Esophagus muscularis mucosa (tissue), 4 donors: ENCODE measurements around the gene PTPRZ1. TPM values are rescaled to one million over a fixed set of nuclear protein-coding genes. Genes with fewer than 3 reads are reported as not detected.

Source experiments
- DNase-seq: peaks from one replicate; pipeline ENCODE4 v3.0.0-alpha.2; 2017; ENCODE audit errors: extremely low spot score
- H3K27ac ChIP-seq, 4 donors: fragments of 200-600 bp; sonication (generic); replicated peaks in 1 of 4; 1 replicate in 3 of 4; 2 replicates in 1 of 4; pipeline ENCODE4 v1.5.1; 2016 to 2019; ENCODE audit warnings: mild to moderate bottlenecking in 1 of 4
- H3K27me3 ChIP-seq, 4 donors: fragments of 200-600 bp; sonication (generic); one replicate each; pipeline versions ENCODE4 v1.5.1 to v1.6.0; 2016 to 2019
- H3K36me3 ChIP-seq, 4 donors: fragments of 200-600 bp; sonication (generic); one replicate each; pipeline ENCODE4 v1.5.1; 2016 to 2019
- H3K4me1 ChIP-seq, 4 donors: fragments of 200-600 bp; sonication (generic); one replicate each; pipeline ENCODE4 v1.5.1; 2016 to 2019
- H3K4me3 ChIP-seq, 4 donors: fragments of 200-600 bp; sonication (generic); 1 replicate in 2 of 4; 2 replicates in 2 of 4; pipeline ENCODE4 v1.5.1; 2016 to 2019; ENCODE audit warnings: mild to moderate bottlenecking in 4 of 4, moderate library complexity in 1 of 4
- H3K9me3 ChIP-seq, 4 donors: fragments of 200-600 bp; sonication (generic); 1 replicate in 3 of 4; 2 replicates in 1 of 4; pipeline ENCODE4 v1.5.1; 2016 to 2019
- CTCF ChIP-seq, 3 experiments: fragments of 200-600 bp in 2 of 3; fragments of 450-650 bp in 1 of 3; sonication (generic) in 2 of 3; IDR thresholded peaks; one replicate each; pipeline ENCODE4 v1.5.1; 2017 to 2019; ENCODE audit warnings: antibody characterized with exemption in 3 of 3, mild to moderate bottlenecking in 2 of 3, moderate library complexity in 1 of 3
- EP300 ChIP-seq: sonication (generic); formaldehyde crosslinking; IDR thresholded peaks from one replicate; pipeline ENCODE4 v1.6.1; 2017; ENCODE audit warnings: antibody characterized with exemption
- POLR2A ChIP-seq: fragments of 450-650 bp; IDR thresholded peaks from one replicate; pipeline ENCODE4 v1.6.1; 2017; ENCODE audit warnings: antibody characterized with exemption, moderate library complexity, mild to moderate bottlenecking, low read depth
- POLR2AphosphoS5 ChIP-seq, 2 donors: sonication (generic); formaldehyde crosslinking; IDR thresholded peaks; one replicate each; pipeline ENCODE4 v1.6.1; 2017; ENCODE audit warnings: antibody characterized with exemption in 2 of 2
- WGBS: methylation state at CpG from one replicate; pipeline ENCODE4 v1.1.5; 2018; 5-methylcytosine and 5-hydroxymethylcytosine counted together
- intact Hi-C: fragments of 100-400 bp; cut with DNase I; formaldehyde crosslinking; loops from one replicate; pipeline ENCODE4 v1.15.1; 2023
- small RNA-seq, 3 donors: library from RNA; depleted of rRNA; stranded (forward); fragments of <200 nt; gene quantifications; one replicate each; pipeline ENCODE3, GENCODE V24; 2016
- total RNA-seq, 4 donors: library from RNA; depleted of rRNA; stranded (reverse); fragments of >200 nt; gene quantifications; one replicate each; pipeline versions ENCODE4 v1.1.0 to v1.2.1, GENCODE V29; 2016

The PTPRZ1 gene
- total RNA-seq, 4 donors from 2014 or later = 3.3 to 10.3 (median 5.4) TPM

DNA sequence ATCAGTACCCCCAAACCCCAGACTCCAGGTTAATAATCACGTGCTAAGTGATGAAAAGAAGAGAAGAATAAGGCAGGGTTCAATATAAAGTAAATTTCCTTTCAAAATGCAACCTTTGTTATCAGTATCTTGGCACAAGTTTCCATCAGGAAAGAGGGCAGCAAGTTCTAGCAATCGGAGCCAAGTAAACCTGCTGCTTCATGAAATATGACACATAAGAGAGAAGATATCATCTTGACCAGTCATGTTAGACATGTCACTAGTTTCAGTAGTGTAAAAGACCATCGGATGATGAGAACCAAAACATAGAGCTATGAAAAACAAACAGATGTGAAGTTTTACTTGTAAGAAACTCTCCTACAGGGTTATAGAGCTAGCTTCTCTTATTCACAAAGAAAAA lies 227.1 kb downstream of the PTPRZ1 start:
- peaks cover 13 to 69% (median 25%) of the 10 kb centered on the region in 4 donors for H3K36me3 ChIP-seq

DNA sequence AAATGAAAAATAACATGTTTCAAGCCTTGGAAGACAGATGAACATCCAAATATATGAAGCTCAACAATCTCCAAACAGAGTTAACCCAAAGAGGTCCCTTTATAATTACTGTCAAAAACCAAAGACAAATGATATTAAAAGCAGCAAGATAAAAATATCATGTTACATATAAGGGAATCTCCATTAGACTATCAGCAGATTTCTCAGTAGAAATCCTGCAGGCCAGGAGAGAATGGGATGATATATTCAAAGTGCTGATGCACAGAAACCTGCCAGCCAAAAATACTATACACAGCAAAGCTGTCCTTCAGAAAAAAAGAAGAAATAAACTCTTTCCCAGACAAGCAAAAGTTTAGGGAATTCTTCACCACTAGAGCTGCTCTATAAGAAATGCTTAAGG lies 230.1 kb downstream of the PTPRZ1 start:
- no peak for DNase-seq
- intact Hi-C loops = no loop called here
- no peaks in the 10 kb centered on the region for H3K27me3 ChIP-seq
- H3K4me1 ChIP-seq = no peaks in the 10 kb centered on the region
- H3K36me3 ChIP-seq = peaks cover 13 to 79% (median 30%) of the 10 kb centered on the region in 4 donors
- no peak overlapping the region for H3K27ac ChIP-seq
- no peak overlapping the region for H3K4me3 ChIP-seq
- TF ChIP-seq POLR2A (no peak), CTCF (IDR thresholded peaks at IDR 0.05) (no peak), POLR2AphosphoS5 (IDR thresholded peaks at IDR 0.05) (no peak), EP300 (no peak)
- H3K9me3 ChIP-seq = peaks cover 0 to 40% (median 27%) of the 10 kb centered on the region in 4 donors

More for the DNA sequence above, 227.1 kb downstream of the PTPRZ1 start:
- Histone ChIP-seq H3K4me1 (no peaks in the 10 kb centered on the region), H3K9me3 (peaks cover 0 to 26% (median 21%) of the 10 kb centered on the region in 4 donors), H3K27ac (no peak overlapping the region), H3K27me3 (no peaks in the 10 kb centered on the region), H3K4me3 (no peak overlapping the region)
- DNase-seq = no peak
- intact Hi-C loops = no loop called here
- 67% methylated on average over 3 of the region's 3 CpGs for WGBS
- TF ChIP-seq CTCF (IDR thresholded peaks at IDR 0.05) (no peak), POLR2AphosphoS5 (IDR thresholded peaks at IDR 0.05) (no peak)

Small RNA genes within 50 kb of the gene (small RNA-seq; reads per million reads assigned to genes)
- gene RNU7-154P = 0 reads per million in 3 donors
